Frontal cortex (tissue), 4 donors: ENCODE measurements around the gene STRADB. TPM values are rescaled to one million over a fixed set of nuclear protein-coding genes. Genes with fewer than 3 reads are reported as not detected.

Experiments used
- DNase-seq, 2 donors: peaks; one replicate each; pipeline ENCODE4 v3.0.0; 2012; ENCODE audit warnings: low spot score in 2 of 2
- FAIRE-seq: peaks from 2 replicates; lab custom pipeline; 2012; peaks lifted over from hg19 to GRCh38; lab: Jason Lieb, UNC
- small RNA-seq: library from RNA; depleted of rRNA; stranded (forward); fragments of <200 nt; gene quantifications from one replicate; pipeline ENCODE3, GENCODE V24; 2014
- total RNA-seq: library from RNA; depleted of rRNA; stranded (reverse); fragments of >200 nt; gene quantifications from one replicate; pipeline ENCODE4 v1.2.3, GENCODE V29; 2014
- donor health status: control.
- donor health status: control.
- donor health status: control.

The STRADB gene
- total RNA-seq, 1 donor from 2014 or later: 129 TPM

GRCh38 chr2:201520201-201520600, 68.7 kb downstream of the STRADB start:
- DNase-seq (no peak), FAIRE-seq (no peak)

- DNase-seq: no peak
- no peak for FAIRE-seq
Observed at GRCh38 chr2:201522965-201523364, 71.4 kb downstream of the STRADB start.

DNA sequence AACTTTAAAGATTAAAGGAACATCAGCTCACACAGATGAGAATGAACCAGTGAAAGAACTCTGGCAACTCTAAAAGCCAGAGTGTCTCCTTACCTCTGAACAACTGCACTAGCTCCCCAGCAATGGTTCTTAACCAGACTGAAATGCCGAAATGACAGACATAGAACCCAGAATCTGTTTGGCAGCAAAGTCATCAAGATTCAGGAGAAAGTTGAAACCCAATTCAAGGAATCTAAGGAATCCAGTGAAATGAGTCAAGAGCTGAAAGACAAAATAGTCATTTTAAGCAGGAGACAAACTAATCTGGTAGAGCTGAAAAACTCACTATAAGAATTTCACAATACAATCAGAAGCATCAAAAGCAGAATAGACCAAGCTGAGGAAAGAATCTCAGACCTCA, 72.0 kb downstream of the STRADB start:
- FAIRE-seq: no peak
- no peak for DNase-seq

Small RNA genes lying within 50 kb of the gene (small RNA-seq; reads per million reads assigned to genes)
- gene RF00019: not detected

Other genes with a start within 250 kb of the STRADB start
- 1.6 TPM for gene CASP8, start 191.2 kb upstream of the STRADB start, total RNA-seq
- gene FLACC1, start 94.4 kb upstream of the STRADB start, total RNA-seq: 2.4 TPM
- 53.8 TPM for gene TRAK2, start 282 bp upstream of the STRADB start, total RNA-seq
- 39.1 TPM for gene TMEM237, start 191.8 kb downstream of the STRADB start, total RNA-seq
- under 0.01 TPM for gene MPP4, start 246.9 kb downstream of the STRADB start, total RNA-seq